ENCODE measurements around the gene PXN.
A peak's percentile ranks its signal among the peaks of the same experiment; 100 is the strongest.

PXN gene

DNA sequence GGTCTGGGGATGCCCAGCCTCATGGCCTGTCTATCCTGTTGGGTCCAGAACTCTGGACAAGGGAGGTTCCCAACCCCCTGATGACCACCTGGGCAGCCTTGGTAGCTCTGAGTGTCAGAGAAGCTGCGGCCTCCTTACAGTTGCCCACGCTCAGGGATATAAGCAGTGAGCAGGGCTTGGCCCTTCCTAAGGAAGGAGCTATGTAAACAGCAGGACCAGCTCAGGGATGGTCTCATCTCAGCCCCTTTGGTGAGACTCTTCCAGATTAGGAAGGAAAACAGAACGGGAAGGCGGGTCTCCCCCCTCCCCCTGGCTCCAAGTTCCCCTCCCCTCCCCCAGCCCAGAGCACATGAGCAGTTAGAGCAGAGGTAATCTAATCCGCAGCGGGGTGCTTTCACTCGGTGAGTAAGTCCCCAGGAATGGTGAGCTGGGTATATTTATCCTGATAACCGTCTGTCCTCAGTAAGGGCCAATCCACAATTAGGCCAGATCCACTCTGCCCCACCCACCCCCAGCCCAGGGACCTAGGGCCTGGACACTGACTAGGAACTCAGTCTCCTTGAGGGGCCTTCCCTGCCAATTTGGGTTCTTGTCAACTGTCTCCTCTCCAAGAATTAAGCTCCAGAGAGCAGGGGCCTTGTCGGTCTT is 35.1 kb downstream of the PXN start:
- H3K4me3 ChIP-seq = no peak overlapping the region
- peak overlapping the region; percentile 28 to 96 (median 82) for H3K27ac ChIP-seq

GRCh38 chr12:120229487-120230325 is 35.8 kb downstream of the PXN start:
- Histone ChIP-seq H3K4me3 (no peak overlapping the region), H3K27ac (peak overlapping the region in 20 of 21 experiments; percentile 63 to 96 (median 82))

GRCh38 chr12:120229071-120229486 is 36.5 kb downstream of the PXN start:
- Histone ChIP-seq H3K4me3 (no peak overlapping the region), H3K27ac (peak overlapping the region in 20 of 21 experiments; percentile 7 to 96 (median 82))

- H3K4me3 ChIP-seq = peak overlapping the region in 1 of 7 experiments; percentile 14
- H3K27ac ChIP-seq = peak overlapping the region in 18 of 21 experiments; percentile 45 to 96 (median 84)
These were observed 37.0 kb downstream of the PXN start for GRCh38 chr12:120228291-120229070.

DNA sequence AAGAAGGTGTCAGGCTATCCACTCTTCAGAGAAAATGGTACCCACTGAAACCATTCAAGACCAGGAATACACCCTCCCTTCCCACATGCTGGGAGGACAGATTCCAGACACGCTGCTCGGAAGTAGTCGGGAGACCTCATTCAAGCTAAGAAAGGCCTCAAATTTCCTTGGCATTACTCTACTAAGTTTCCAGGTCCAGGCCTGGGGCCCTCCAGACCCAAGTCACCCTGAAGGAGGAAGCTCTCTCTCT is 37.6 kb downstream of the PXN start:
- Histone ChIP-seq H3K27ac (peak overlapping the region in 8 of 21 experiments; percentile 43 to 93 (median 84)), H3K4me3 (no peak overlapping the region)

DNA sequence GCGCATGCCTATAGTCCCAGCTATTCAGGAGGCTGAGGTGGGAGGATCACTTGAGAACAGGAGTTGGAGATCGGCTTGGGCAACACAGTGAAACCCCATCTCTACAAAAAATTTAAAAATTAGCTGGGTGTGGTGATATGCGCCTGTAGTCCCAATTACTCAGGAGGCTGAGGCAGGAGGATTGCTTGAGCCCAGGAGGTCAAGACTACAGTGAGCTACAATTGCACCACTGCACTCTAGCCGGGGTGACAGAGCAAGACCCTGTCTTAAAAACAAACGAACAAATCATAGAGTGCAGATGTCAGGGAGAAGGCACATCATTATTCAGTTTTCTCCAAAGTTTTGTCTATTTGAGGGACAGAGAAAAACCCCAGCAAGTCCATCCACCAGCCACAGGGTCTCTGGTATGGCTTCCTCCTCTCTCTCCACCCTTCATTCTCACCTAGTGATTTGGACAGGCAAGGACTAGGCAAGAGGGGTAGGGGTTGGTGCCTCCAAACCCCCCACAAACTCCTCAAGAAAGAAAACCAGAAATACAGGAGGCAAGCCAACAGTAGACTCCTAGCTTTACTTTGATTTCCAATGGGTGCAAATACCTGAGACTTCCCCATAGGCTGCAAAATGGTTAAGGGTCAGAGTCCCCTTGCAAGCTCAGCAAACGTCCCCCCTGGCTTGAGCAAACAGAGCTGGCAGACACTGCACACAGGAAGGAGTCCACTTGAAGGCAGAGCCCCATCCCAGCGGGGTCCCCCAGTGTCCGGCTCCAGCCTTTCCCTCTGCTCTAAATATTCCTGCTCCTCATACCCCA is 38.1 kb downstream of the PXN start:
- Histone ChIP-seq H3K27ac (peak overlapping the region in 6 of 21 experiments; percentile 43 to 93 (median 84)), H3K4me3 (no peak overlapping the region)

DNA sequence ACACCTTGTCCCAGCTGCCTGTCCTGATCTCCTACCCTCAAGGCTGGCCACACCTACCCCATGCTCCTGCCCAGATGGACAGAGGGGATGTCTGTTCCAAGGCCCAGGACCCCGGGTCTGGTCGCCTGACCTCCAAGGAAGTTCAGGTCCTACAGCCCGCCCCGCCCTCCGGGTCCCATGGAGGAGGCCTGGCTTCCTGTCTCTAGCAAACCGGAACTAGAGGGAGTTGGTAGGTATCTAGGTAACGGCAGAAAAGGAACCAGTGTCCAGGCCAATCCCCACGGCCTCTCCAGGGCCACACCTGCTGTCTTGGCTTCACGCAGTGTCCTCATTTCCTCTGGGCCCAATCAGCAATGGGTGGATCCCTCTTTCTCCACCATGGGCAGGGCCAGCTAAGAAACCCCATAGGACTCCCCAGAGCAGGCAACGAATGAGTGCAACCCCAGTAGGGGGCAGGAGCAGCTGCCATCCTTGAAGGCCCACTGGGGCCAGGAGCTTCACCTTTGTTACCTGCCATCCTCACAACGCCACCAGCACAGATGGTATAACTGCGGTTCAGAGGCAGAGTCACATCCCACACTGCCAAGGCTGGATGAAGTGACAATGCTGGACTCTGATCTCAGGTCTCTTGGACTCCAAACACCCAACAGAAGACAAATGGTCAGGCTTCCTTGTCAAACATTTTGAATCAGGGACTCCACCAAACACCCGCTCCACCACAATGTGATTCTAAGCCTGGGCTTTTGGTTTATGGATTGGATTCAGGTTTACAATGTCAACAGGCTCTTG is 39.5 kb downstream of the PXN start:
- H3K4me3 ChIP-seq = no peak overlapping the region
- peak overlapping the region in 15 of 21 experiments; percentile 10 to 81 (median 52) for H3K27ac ChIP-seq

- peak overlapping the region in 15 of 21 experiments; percentile 16 to 81 (median 52) for H3K27ac ChIP-seq
- H3K4me3 ChIP-seq = peak overlapping the region in 1 of 7 experiments; percentile 0
These were observed 40.4 kb downstream of the PXN start for GRCh38 chr12:120225200-120225558.

DNA sequence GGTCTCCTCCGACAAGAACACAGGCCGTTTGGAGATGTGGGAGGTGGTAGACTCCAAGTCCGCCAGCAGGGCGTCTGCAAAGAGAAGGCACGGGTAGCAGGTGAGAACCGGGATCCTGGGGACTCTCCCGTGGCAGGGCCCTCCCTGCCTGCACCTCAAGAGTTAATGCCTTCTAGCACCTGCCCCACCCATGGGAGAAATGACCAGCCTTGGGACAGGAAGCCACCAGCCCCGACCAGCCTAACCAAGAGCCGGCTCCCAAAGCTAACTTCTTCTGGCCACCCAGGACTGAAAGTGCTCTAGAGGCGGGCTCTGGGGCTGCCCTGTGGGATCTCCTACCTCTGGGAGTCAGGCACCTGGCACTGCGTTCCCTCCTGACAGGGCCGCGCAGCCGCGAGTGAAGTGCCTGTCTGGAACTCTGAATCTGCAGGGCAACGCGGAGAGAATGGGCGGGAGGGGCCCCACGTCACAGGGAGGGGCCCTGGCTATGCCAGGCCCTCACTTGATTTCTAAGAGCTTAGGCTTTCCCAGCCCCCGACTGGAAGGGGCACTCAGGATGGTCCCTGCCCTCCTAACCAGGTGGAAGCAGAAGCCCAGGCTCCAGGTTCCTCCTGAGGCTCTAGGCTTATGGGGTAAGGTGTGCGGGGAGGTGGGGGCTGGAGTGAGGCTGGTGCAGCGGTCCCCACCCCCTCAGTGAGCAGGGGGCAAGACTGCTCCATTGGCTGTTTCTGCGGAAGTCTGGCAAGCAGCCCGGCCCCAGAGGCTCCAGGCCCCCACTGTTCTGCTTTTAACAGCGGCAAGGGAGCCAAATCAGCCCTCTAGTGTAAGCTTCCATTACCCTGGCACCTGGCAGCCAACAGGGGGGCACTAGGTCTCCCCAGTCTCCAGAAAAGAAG is 41.0 kb downstream of the PXN start:
- Histone ChIP-seq H3K27ac (peak overlapping the region in 13 of 21 experiments; percentile 19 to 81 (median 64)), H3K4me3 (peak overlapping the region in 1 of 7 experiments; percentile 0)

DNA sequence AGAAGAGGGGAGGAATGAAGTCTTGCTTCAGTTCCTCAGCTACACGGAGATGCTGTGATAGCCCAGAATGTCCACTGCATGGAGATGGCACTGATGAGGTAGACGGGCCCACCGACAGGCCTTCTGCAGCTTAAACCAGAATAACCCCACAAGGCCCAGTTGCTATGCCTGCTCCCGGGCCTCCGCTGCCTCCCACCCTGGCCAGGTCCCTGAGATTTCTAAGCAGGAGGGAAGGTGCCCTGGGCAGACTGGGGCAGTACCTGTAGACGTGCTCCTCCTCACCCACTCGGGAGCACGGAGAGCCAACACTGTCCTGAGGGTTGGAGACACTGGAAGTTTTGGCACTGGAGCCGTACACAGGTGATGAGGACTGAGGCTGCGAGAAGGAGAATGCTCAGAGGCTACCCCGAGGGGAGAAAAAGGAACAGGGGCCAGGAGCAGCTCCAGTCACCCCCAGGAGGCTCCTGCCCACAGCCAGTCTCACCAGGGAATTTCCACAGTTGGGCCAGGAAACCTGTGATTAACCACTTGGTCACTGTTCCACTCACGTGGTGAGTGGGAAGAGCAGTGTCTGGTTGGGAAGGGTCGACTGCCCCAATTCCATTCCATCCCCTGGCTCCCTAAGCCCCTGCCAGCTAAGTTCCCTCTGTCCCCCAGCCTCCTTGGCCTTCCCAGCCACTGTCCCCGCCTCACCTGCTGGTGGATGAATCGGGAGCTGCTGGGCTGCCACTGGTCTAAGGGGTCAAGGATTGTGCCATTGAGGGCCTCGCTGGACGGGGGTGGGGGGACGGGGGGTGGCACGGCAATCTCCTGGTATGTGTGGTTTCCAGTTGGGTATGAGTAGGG is 41.8 kb downstream of the PXN start:
- no peak overlapping the region for H3K4me3 ChIP-seq
- peak overlapping the region in 7 of 21 experiments; percentile 7 to 81 (median 70) for H3K27ac ChIP-seq

- peak overlapping the region in 3 of 21 experiments; percentile 10 to 64 (median 17) for H3K27ac ChIP-seq
- H3K4me3 ChIP-seq = no peak overlapping the region
These were observed 43.2 kb downstream of the PXN start for GRCh38 chr12:120222288-120222832.

- peak overlapping the region in 1 of 21 experiments; percentile 30 for H3K27ac ChIP-seq
These were observed 44.0 kb downstream of the PXN start for GRCh38 chr12:120221576-120221900.

GRCh38 chr12:120220838-120221575 is 44.5 kb downstream of the PXN start:
- peak overlapping the region in 2 of 21 experiments; percentile 9 to 30 for H3K27ac ChIP-seq

More at GRCh38 chr12:120221576-120221900, 44.0 kb downstream of the PXN start:
- H3K4me3 ChIP-seq = no peak overlapping the region

DNA sequence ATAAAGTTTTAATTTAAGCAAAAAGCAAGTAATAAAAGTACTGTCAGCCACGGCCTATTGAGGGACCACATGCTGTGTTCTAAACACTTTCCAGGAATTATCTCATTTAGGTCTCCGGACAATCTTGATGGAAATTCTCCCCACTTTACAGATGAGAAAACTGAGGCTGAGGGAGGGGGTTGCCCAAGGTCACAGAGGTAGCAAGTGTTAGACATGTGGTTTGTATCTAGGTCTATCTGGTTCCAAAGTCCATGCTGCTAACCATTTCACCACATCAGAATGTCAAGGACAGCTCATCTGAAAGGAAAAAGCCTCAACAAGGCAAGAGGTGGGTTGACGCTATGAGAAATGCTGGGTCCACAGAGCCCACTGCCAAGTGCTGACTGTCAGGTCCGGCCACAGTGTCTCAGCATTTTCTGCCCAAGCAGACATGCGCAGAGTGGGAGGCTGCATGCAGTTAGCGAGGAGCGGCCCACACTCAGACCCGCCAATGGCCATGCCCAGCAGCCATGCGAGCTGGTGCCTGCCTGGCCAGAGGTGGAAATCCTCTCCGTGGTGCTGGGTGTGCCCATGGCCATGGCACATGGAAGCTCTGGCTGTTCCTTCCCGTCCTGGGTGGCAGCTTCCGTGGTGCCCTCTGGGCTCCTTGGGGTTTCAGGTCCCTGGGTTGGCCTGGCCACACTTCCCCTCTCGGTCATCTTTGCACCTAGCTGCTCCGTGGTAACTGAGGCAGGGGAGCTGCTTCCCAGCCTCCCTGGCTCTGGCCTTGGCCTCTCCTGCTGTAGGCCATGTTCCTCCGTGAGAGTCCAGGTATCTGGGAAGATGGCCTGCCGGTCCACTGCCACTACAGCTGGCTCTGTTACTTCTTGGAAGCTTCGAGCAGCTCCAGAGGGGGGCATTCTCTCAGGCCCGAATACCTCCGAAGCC is 46.6 kb downstream of the PXN start:
- no peak overlapping the region for H3K4me3 ChIP-seq
- H3K27ac ChIP-seq = peak overlapping the region in 1 of 21 experiments; percentile 24

More at GRCh38 chr12:120220838-120221575, 44.5 kb downstream of the PXN start:
- no peak overlapping the region for H3K4me3 ChIP-seq

Data from skin epidermis (tissue), 12 donors.